ENCODE data around the gene NPIPB2.

Gene NPIPB2

DNA sequence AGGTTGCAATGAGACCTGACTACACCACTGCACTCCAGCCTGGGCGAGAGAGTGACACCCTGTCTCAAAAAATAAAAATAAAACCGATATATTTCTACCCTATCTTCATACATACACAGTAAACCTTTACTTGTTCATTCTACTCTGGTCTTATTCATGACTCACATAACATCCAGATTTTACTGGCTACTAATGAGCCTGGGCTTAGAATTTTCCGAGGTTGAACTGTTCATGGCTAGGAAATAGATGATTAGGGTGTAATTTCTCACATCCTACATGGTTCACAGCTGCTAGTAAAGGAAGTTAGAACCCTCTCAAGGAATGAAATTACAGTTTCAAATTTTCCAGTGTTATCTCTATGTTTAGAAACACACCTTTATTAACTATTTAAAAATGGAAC, 40.8 kb downstream of the NPIPB2 start:
- no peak for DNase-seq (ENCODE audit: low read depth)

DNA sequence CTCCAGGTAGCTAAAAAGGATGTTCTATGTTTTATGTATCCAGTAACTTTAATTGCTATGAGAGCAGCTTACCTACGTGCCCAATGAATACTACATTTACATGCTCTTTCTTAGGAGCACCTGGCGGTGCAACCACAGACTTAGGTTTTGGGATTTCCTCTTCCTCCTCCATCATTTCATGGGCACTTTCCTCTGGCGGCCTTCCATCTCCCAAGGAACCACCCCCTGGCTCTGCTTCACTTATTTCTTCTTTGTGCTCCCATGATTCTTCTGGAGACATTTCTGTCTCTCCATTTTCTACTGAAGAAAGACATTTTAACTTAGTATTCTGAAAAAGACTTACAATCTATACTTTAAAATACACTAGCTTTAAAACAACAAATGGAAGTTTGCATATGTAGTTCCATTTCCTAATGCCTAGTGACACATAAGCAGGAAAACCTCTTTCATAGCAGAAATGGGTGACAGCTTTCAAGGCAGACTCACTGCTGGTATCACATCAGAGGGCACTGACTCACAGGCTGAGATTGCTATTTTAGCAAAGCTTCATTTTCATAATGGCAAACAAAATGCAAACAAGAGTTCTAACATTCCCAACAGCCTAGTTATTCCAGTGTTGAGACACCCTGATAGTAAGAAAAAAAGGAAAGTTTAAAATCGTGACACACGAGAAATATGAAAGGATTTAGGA, 45.2 kb downstream of the NPIPB2 start:
- DNase-seq (ENCODE audit: low read depth): peak; percentile 20

DNA sequence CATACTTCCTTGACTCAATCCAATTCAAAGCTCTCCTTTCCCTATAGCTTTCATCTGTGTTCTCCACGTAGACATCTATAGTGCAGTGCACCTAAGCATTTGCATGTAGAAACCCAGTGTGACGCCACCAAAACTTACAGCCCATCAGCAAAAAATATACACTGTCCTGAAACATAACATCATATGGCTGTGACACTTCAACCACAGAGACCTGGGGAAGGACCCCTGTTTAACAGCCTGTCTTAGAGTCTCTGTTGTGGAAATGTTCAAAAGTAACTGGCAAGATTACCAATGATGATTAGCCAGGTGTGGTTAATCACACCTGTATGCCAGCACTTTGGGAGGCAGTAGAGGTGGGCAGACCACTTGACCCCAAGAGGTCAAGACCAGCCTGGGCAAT, 48.3 kb downstream of the NPIPB2 start:
- no peak for DNase-seq (ENCODE audit: low read depth)

DNA sequence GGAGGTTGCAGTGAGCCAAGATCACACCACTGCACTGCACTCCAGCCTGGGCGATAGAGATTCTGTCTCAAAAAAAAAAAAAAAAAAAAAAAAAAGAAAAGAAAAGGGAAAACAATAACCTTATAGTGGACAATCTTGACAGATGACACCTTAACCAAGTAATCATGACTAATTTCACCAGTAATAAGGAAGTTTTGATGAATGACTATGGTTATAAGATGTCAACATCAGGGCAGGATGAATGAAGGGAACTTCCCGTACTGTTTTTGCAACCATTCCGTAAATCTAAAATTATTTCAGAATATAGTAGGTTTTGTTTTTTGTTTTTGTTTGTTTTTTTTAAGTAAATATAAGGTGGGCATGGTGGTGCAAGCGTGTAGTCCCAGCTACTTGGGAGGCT, 49.1 kb downstream of the NPIPB2 start:
- DNase-seq (ENCODE audit: low read depth): no peak

DNA sequence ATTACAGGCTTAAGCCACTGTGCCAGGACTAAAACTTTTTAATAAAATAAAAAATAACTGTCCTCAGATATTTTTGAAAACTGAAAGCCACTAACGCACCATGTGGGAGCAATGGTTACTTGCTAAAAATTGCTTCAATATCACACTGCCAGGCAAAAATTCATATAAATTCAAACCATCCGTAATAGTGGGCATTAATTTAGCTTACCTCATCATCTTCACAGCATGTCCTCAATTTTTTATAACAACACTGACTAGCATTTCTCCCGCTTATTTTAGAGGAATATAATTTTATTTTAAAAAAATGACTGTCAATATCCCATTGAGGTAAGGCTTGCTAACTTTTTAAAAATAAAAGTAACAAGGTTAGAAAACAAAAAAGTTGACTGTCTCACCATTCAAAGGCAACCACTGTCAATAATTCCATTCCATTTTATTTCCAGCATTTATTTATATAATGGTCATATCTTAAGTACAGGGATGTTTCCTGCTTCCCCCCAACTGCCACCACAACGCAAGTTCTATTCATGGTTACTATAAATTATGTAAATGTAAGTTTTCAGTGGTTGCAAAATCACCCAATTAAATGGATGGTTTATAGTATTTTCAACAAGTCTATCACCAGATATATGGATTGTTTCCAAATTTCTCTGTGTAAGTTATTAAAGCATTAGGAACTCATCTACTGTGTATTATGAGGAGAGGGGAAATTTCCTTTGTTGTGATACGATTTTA, 51.4 kb downstream of the NPIPB2 start:
- no peak for DNase-seq (ENCODE audit: low read depth)

DNA sequence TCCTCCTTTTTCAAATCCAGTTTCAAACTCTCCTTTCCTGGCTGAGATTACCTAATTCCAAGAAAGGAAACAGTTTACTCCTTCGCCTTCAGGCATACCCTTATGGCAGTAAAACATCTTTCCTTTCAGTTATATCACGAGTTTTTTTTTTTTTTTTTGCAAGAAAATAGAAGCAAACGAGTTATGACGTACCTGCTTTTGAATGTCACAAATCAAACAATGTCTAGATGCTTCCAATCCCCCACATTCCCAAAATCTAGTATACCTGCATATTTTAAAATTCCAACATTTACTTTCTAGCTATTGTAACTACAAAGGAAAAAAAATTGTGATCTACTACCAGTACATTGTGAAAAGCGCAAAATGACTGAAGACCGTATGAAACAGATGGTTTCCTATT, 55.0 kb downstream of the NPIPB2 start:
- no peak for DNase-seq (ENCODE audit: low read depth)

DNA sequence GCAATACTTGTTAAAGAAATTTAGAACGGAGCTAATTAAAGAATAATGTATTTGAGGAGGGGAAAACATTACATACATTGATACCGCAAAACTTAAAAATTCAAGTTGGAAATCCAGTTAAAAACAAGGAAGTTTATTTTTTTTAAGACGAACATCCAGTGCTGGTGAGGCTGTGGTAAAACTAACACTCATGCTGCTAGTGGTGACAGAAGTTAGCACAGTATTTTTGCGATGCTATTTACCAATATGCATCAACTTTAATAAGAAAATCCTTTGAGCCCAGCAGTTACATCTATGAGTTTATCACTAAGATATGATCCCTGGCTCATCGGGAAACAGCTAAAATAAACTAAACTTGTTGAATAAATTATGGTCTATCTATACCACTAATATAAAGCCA, 57.8 kb downstream of the NPIPB2 start:
- DNase-seq (ENCODE audit: low read depth): no peak

DNA sequence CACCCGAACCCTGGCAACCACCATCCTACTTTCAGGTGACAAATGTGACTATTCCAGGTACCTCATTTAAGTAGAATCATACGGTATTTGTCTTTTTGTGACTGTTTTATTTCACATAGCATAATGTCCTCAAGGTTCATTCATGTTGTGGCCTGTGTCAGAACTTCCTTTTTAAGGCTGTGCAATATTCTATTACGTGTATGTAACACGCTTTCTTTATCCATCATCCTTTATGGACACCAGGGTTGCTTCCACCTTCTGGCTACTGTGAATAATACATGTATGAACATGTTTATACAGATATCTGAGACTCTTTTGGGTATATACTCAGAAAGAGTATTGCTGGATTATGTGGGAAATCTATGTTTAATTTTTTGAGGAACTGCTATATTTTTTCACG, 61.8 kb downstream of the NPIPB2 start:
- DNase-seq (ENCODE audit: low read depth): no peak

DNA sequence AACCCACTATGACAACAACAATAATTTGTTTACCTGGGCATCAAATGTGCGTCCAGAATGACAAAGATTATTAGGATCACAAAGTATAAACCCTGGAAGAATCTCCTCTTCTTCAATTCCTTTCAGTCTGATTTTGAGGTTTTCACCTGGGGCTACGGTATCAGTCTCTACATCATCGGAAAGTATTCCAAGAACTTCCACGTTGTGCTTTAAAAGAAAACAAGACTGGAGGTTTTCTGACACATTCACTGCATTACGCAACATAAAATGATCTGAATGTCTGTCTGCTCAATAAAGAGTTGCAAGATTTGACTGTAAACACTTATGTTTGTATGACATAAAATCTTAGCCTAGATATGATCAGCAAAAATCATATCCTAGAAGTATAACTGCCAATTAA, 64.5 kb downstream of the NPIPB2 start:
- no peak for DNase-seq (ENCODE audit: low read depth)
